GM23338 (cell line): Measurements from ENCODE around the gene NELL2. TPM values are rescaled to one million over a fixed set of nuclear protein-coding genes. Genes with fewer than 3 reads are reported as not detected.

Experiments used
- ATAC-seq: fragments of 200-7000 bp; cut with Tn5 transposase; 3 replicates; pipeline ENCODE4 v1.9.1; 2020
- DNase-seq: peaks from one replicate; pipeline ENCODE4 v3.0.0-alpha.2; 2015; ENCODE audit warnings: low spot score
- H2AFZ ChIP-seq: fragments of 200-600 bp; sonication (generic); 2 replicates; pipeline ENCODE4 v1.8.0; 2016; ENCODE audit warnings: antibody characterized with exemption, mild to moderate bottlenecking, moderate library complexity
- H3F3A ChIP-seq: fragments of 200-600 bp; sonication (generic); replicated peaks from 2 replicates; pipeline ENCODE4 v1.8.0; 2017; ENCODE audit warnings: antibody characterized with exemption, mixed run types, low read depth
- H3K27ac ChIP-seq: fragments of 200-600 bp; sonication (generic); 2 replicates; pipeline ENCODE4 v1.6.1; 2016; ENCODE audit warnings: low read depth
- H3K27me3 ChIP-seq: fragments of 200-600 bp; sonication (generic); 2 replicates; pipeline ENCODE4 v1.8.0; 2016; ENCODE audit warnings: mild to moderate bottlenecking, mixed run types, moderate library complexity; ENCODE audit not compliant: insufficient read depth
- H3K36me3 ChIP-seq: fragments of 200-600 bp; sonication (generic); 2 replicates; pipeline ENCODE4 v1.8.0; 2016; ENCODE audit warnings: mild to moderate bottlenecking; ENCODE audit not compliant: insufficient read depth
- H3K4me1 ChIP-seq: fragments of 200-600 bp; sonication (generic); 2 replicates; pipeline ENCODE4 v1.8.0; 2016; ENCODE audit warnings: mild to moderate bottlenecking, moderate library complexity; ENCODE audit not compliant: insufficient read depth
- H3K4me2 ChIP-seq: fragments of 200-600 bp; sonication (generic); 2 replicates; pipeline ENCODE4 v1.7.1; 2017; ENCODE audit warnings: mixed run types
- H3K4me3 ChIP-seq: fragments of 200-600 bp; sonication (generic); 2 replicates; pipeline ENCODE4 v1.6.1; 2016; ENCODE audit warnings: mixed run types
- H3K79me2 ChIP-seq: fragments of 200-600 bp; sonication (generic); replicated peaks from 2 replicates; pipeline ENCODE4 v1.8.0; 2017; ENCODE audit warnings: mild to moderate bottlenecking; ENCODE audit not compliant: insufficient read depth
- H3K9me2 ChIP-seq: fragments of 200-600 bp; sonication (generic); 2 replicates; pipeline ENCODE4 v1.8.0; 2017; ENCODE audit not compliant: insufficient read depth
- H4K20me1 ChIP-seq: fragments of 200-600 bp; sonication (generic); replicated peaks from 2 replicates; pipeline ENCODE4 v1.8.0; 2017; ENCODE audit warnings: mild to moderate bottlenecking; ENCODE audit not compliant: insufficient read depth
- H3K27ac Mint-ChIP-seq: 2 replicates; pipeline ENCODE4 v1.8.0; 2020; ENCODE audit warnings: inconsistent platforms, mild to moderate bottlenecking, moderate library complexity, mixed read lengths
- H3K27me3 Mint-ChIP-seq: 3 replicates; pipeline ENCODE4 v1.8.0; 2022; ENCODE audit warnings: low read depth, mild to moderate bottlenecking, moderate library complexity, mixed read lengths, inconsistent platforms; ENCODE audit not compliant: insufficient read depth, poor library complexity
- H3K36me3 Mint-ChIP-seq: 3 replicates; pipeline ENCODE4 v1.8.0; 2021; ENCODE audit warnings: low read depth, mild to moderate bottlenecking, inconsistent platforms, moderate library complexity, mixed read lengths
- H3K4me1 Mint-ChIP-seq: 3 replicates; pipeline ENCODE4 v1.8.0; 2020; ENCODE audit warnings: mild to moderate bottlenecking, inconsistent platforms, mixed read lengths
- H3K4me3 Mint-ChIP-seq: 3 replicates; pipeline ENCODE4 v1.8.0; 2021; ENCODE audit warnings: moderate library complexity, mild to moderate bottlenecking, inconsistent platforms, mixed read lengths
- H3K9me3 Mint-ChIP-seq: 3 replicates; pipeline ENCODE4 v1.8.0; 2020; ENCODE audit warnings: moderate library complexity, mild to moderate bottlenecking, inconsistent platforms, mixed read lengths
- CREB1 ChIP-seq: fragments of 250-450 bp; sonication (Bioruptor Pico); IDR thresholded peaks from 2 replicates; pipeline ENCODE4 v1.5.0; 2020; ENCODE audit warnings: low read depth, mild to moderate bottlenecking, moderate library complexity
- CTCF ChIP-seq, 2 experiments: fragments of 200-600 bp in 1 of 2; sonication (generic) in 1 of 2; conservative IDR thresholded peaks; 2 replicates each; pipeline versions ENCODE4 v1.5.1 to v1.6.1; 2016 to 2017; ENCODE audit warnings: antibody characterized with exemption in 2 of 2, low read depth in 2 of 2, mild to moderate bottlenecking in 2 of 2, moderate library complexity in 1 of 2
- ETS1 ChIP-seq: IDR thresholded peaks from 2 replicates; pipeline ENCODE4 v1.6.1; 2016; ENCODE audit warnings: antibody characterized with exemption
- EZH2 ChIP-seq: fragments of 200-600 bp; sonication (generic); IDR thresholded peaks from one replicate; pipeline ENCODE4 v1.8.0; 2017; ENCODE audit warnings: antibody characterized with exemption, mild to moderate bottlenecking, low read depth; ENCODE audit not compliant: unreplicated experiment
- EZH2phosphoT487 ChIP-seq: fragments of 200-600 bp; sonication (generic); IDR thresholded peaks from one replicate; pipeline ENCODE4 v1.8.1; 2018; ENCODE audit warnings: antibody characterized with exemption; ENCODE audit not compliant: unreplicated experiment
- JUNB ChIP-seq: IDR thresholded peaks from one replicate; pipeline ENCODE4 v1.6.1; 2016; ENCODE audit warnings: antibody characterized with exemption; ENCODE audit not compliant: unreplicated experiment
- NANOG ChIP-seq: IDR thresholded peaks from 2 replicates; pipeline ENCODE4 v1.6.1; 2016; ENCODE audit warnings: antibody characterized with exemption, borderline replicate concordance
- POLR2AphosphoS5 ChIP-seq: IDR thresholded peaks from 2 replicates; pipeline ENCODE4 v1.6.1; 2016; ENCODE audit warnings: antibody characterized with exemption, low read depth
- REST ChIP-seq: IDR thresholded peaks from one replicate; pipeline ENCODE4 v1.6.1; 2018; ENCODE audit warnings: antibody characterized with exemption; ENCODE audit not compliant: unreplicated experiment
- STAT1 ChIP-seq: IDR thresholded peaks from one replicate; pipeline ENCODE4 v1.6.1; 2016; ENCODE audit warnings: antibody characterized with exemption; ENCODE audit not compliant: unreplicated experiment
- ZNF114 ChIP-seq: fragments of 250-450 bp; sonication (Bioruptor Pico); IDR thresholded peaks from 2 replicates; pipeline ENCODE4 v1.5.0; 2020; ENCODE audit warnings: mild to moderate bottlenecking, moderate library complexity
- ZNF331 ChIP-seq: fragments of 250-450 bp; sonication (Bioruptor Pico); IDR thresholded peaks from 2 replicates; pipeline ENCODE4 v1.5.0; 2020; ENCODE audit warnings: low read depth, mild to moderate bottlenecking, moderate library complexity
- ZNF462 ChIP-seq: fragments of 250-450 bp; sonication (Bioruptor Pico); IDR thresholded peaks from 2 replicates; pipeline ENCODE4 v1.5.0; 2020; ENCODE audit warnings: mild to moderate bottlenecking, moderate library complexity
- polyA plus RNA-seq: library from polyadenylated mRNA; unstranded; fragments of >200 nt; fragmentation: Nextera tagmentation; extraction: Ambion mirVana; gene quantifications from 2 replicates; pipeline ENCODE4 v1.2.1, GENCODE V29; 2016
- total RNA-seq: library from RNA; depleted of rRNA; stranded (reverse); fragments of >200 nt; shearing (Covaris generic); gene quantifications from 2 replicates; pipeline ENCODE4 v1.2.3, GENCODE V29; 2014

Gene NELL2
- total and polyA plus RNA-seq, 2 experiments from 2014 or later, result 25.1 to 99.5 TPM

GRCh38 chr12:44709166-44709565 is 166.9 kb downstream of the NELL2 start:
- Mint-ChIP-seq H3K4me3 (no peak overlapping the region), H3K27me3 (no peaks in the 10 kb centered on the region), H3K9me3 (no peaks in the 10 kb centered on the region), H3K27ac (no peak overlapping the region), H3K36me3 (no peaks in the 10 kb centered on the region), H3K4me1 (no peaks in the 10 kb centered on the region; the same call in 2 of the 3 replicates)
- DNase-seq (no peak), ATAC-seq (no peak)
- no peaks in the 10 kb centered on the region for H3K36me3 ChIP-seq
- no peaks in the 10 kb centered on the region for H3K27me3 ChIP-seq
- no peak overlapping the region for H3K4me3 ChIP-seq
- H3K27ac ChIP-seq, result no peak overlapping the region
- H3K4me1 ChIP-seq, result no peaks in the 10 kb centered on the region; the same call in 1 of the 2 replicates
- no peaks in the 10 kb centered on the region for H3F3A ChIP-seq
- no peaks in the 10 kb centered on the region for H4K20me1 ChIP-seq
- no peaks in the 10 kb centered on the region for H3K79me2 ChIP-seq
- H2AFZ ChIP-seq, result no peak overlapping the region
- no peak overlapping the region for H3K4me2 ChIP-seq
- TF ChIP-seq POLR2AphosphoS5 (no peak), REST (no peak), ZNF331 (CRISPR knock-in tag) (no peak), ZNF114 (CRISPR knock-in tag) (no peak), JUNB (no peak), ZNF462 (CRISPR knock-in tag) (no peak), EZH2 (no peak), NANOG (no peak), STAT1 (no peak), CTCF (conservative IDR thresholded peaks at IDR 0.05; ENCODE audit: low read depth in 2 of 2) (no peak), ETS1 (no peak), EZH2phosphoT487 (no peak), CREB1 (no peak)
- 0 out of 2 replicates have a peak, but pooled peaks cover 3% of the 10 kb centered on the region for H3K9me2 ChIP-seq
